Small intestine (tissue), 7 donors: ENCODE measurements around the gene IL2RA. TPM values are rescaled to one million over a fixed set of nuclear protein-coding genes. Genes with fewer than 3 reads are reported as not detected.
A peak's percentile ranks its signal among the peaks of the same experiment; 100 is the strongest.

Experiments used
- DNase-seq, 2 donors: peaks; one replicate each; pipeline versions ENCODE4 v3.0.0 to v3.0.0-alpha.2; 2013
- FAIRE-seq: peaks from 2 replicates; lab custom pipeline; 2012; peaks lifted over from hg19 to GRCh38; lab: Jason Lieb, UNC
- H3K27ac ChIP-seq, 3 donors: one replicate each; pipeline ENCODE4 v1.5.1; 2013; ENCODE audit warnings: low read length in 2 of 3, mild to moderate bottlenecking in 2 of 3, control low read depth in 1 of 3, inconsistent platforms in 1 of 3, low read depth in 1 of 3, moderate library complexity in 1 of 3
- H3K27me3 ChIP-seq, 3 donors: one replicate each; pipeline ENCODE4 v1.6.1; 2013; ENCODE audit warnings: low read length in 3 of 3, inconsistent platforms in 1 of 3; ENCODE audit not compliant: control insufficient read depth in 3 of 3, insufficient read depth in 3 of 3
- H3K36me3 ChIP-seq, 3 donors: one replicate each; pipeline ENCODE4 v1.6.1; 2013; ENCODE audit warnings: low read length in 3 of 3, inconsistent platforms in 1 of 3, low read depth in 1 of 3, mild to moderate bottlenecking in 1 of 3, moderate library complexity in 1 of 3; ENCODE audit not compliant: control insufficient read depth in 3 of 3, insufficient read depth in 2 of 3
- H3K4me1 ChIP-seq, 3 donors: one replicate each; pipeline ENCODE4 v1.6.1; 2013; ENCODE audit warnings: low read length in 2 of 3, inconsistent platforms in 1 of 3, low read depth in 1 of 3, mild to moderate bottlenecking in 1 of 3, moderate library complexity in 1 of 3; ENCODE audit not compliant: control insufficient read depth in 3 of 3, insufficient read depth in 2 of 3
- H3K4me3 ChIP-seq, 3 donors: one replicate each; pipeline ENCODE4 v1.5.1; 2013; ENCODE audit warnings: low read length in 3 of 3, control low read depth in 1 of 3, inconsistent platforms in 1 of 3, low read depth in 1 of 3, mild to moderate bottlenecking in 1 of 3, moderate library complexity in 1 of 3
- H3K9me3 ChIP-seq, 2 donors: one replicate each; pipeline ENCODE4 v1.6.1; 2013; ENCODE audit warnings: low read depth in 1 of 2, low read length in 1 of 2; ENCODE audit not compliant: control insufficient read depth in 2 of 2, insufficient read depth in 1 of 2
- WGBS, 3 donors: extraction: QIAGEN DNeasy Blood & Tissue Kit; methylation state at CpG; one replicate each; pipeline ENCODE4 v1.1.7; 2013; 5-methylcytosine and 5-hydroxymethylcytosine counted together
- polyA plus RNA-seq, 4 donors: library from polyadenylated mRNA; stranded (reverse) in 3 of 4; unstranded in 1 of 4; fragments of 200-250 nt in 3 of 4; fragments of 120-200 nt in 1 of 4; gene quantifications; one replicate each; pipeline versions ENCODE4 v1.2.1 to v1.2.3, GENCODE V29; 2013
- donor health status: healthy with polysubstance abuse.
- donor health status: control.
- donor health status: control.
- donor health status: Bipolar disorder and iron deficiency.
- donor health status: healthy.

The IL2RA gene
- polyA plus RNA-seq, 4 donors: 0.43 to 2.1 (median 1.1) TPM; not detected in 1

DNA sequence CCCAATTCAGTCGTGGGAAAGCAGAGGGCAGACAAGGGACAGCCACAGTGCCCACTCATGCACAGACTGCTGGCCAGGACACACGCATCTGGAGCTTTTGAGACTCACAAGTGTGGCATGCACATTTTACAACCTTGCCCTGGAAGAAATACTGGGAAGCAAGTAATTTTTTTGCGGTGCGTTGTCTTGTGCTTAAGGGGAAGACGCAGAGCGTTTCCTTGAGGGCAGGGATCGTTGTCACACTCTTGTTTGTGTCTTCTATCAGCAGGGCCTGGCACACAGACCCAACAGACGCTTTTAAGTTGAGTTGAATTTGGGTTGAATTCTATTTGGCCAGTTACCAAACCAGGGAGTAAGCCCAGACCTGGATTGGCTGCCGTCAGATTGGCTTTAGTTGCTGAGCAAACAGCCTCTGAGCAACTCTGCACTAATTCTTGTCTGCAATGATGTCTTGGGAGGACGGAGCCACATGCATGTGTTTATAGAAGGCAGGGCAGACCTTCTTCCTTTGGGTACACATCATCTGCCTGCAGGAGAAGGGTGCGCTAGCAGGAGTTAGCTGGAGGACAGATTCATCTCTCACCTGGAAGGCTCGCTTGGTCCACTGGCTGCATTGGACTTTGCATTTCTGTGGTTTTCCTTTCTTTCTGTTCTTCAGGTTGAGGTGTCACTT is 38.4 kb downstream of the IL2RA start:
- no peak overlapping the region for H3K27ac ChIP-seq
- no peak for FAIRE-seq

DNA sequence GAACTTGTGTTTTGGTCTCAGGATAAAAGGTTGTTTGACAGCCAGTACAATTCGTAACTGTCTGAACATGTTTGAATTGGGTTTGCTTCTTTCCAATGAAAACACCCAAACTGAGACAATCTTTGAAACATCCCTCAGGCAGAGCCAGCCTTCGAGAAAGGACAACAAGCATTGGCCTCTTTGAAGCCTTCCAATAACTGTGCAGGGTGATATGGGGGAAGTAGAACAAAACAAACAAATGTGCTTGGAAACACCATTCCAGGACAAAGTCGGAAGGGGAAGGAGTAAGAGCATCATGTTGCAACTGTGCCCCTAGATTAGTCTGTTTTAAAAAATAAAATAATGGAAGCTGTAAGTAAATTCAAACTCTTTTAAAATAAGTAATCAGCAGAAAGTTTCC is 39.5 kb downstream of the IL2RA start:
- no peak for FAIRE-seq

More for the DNA sequence above, 38.4 kb downstream of the IL2RA start:
- no peak for DNase-seq
- H3K9me3 ChIP-seq: no peaks in the 10 kb centered on the region
- WGBS, 3 donors: 80 to 84% (median 82%) methylated on average over 12 of the region's 12 CpGs
- H3K27me3 ChIP-seq: peaks cover 0 to 5% (median 0%) of the 10 kb centered on the region in 3 donors
- H3K4me1 ChIP-seq: no peaks in the 10 kb centered on the region
- peaks cover 0 to 3% (median 0%) of the 10 kb centered on the region in 3 donors for H3K36me3 ChIP-seq
- H3K4me3 ChIP-seq: no peak overlapping the region

DNA sequence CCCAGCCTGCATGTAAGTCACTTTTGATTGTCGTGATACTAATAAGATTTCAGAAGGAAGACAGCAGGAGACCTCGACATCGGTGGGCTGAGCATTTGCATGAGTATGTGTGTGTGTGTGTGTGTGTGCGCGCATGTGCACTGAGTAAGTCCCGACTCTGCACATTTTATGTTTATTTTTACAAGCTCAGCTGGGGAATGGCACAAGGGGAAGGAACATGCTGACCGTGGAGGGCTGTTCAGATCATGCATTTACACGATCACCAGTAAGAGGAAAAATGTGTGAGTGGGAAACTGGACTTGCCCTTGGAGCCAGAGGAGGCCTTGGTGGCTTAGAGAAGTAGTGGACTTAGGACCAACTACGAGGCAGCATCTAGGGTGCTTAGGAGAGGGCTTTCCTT is 41.3 kb downstream of the IL2RA start:
- DNase-seq: no peak
- peaks cover 0 to 3% (median 0%) of the 10 kb centered on the region in 3 donors for H3K36me3 ChIP-seq

More for the DNA sequence above, 39.5 kb downstream of the IL2RA start:
- Histone ChIP-seq H3K36me3 (peaks cover 0 to 3% (median 0%) of the 10 kb centered on the region in 3 donors), H3K4me3 (no peak overlapping the region), H3K4me1 (peaks cover 3 to 5% (median 4%) of the 10 kb centered on the region in 3 donors), H3K9me3 (no peaks in the 10 kb centered on the region), H3K27me3 (peaks cover 0 to 5% (median 0%) of the 10 kb centered on the region in 3 donors), H3K27ac (peak overlapping the region in 1 of 3 donors; percentile 41)
- DNase-seq: no peak
- 61 to 78% (median 67%) methylated on average over 3 of the region's 3 CpGs for WGBS, 3 donors

DNA sequence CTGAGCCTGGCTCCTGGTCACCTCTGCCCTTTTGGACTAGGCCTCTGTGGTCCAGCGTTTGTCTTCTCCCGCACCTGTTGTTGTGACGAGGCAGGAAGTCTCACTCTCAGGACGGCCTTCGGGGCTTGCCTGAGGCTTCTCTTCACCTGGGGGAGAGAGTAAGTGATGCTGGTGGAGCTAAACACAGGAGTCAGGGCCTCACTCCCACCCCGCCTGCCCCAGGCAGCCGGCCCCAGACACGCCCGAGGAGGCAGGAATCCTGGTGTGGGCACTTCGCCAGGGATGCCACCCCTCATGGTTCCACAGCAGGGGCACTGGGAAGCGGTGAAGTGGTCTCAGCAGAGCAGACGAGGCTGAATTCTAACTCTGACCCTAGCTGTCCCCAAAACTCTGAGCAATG is 42.4 kb downstream of the IL2RA start:
- H3K36me3 ChIP-seq: peaks cover 0 to 3% (median 0%) of the 10 kb centered on the region in 3 donors
- 69 to 84% (median 83%) methylated on average over 12 of the region's 12 CpGs for WGBS, 3 donors
- H3K4me1 ChIP-seq: peaks cover 3 to 7% (median 6%) of the 10 kb centered on the region in 3 donors
- no peak for FAIRE-seq
- H3K4me3 ChIP-seq: no peak overlapping the region
- DNase-seq: no peak
- H3K9me3 ChIP-seq: no peaks in the 10 kb centered on the region
- peaks cover 0 to 5% (median 0%) of the 10 kb centered on the region in 3 donors for H3K27me3 ChIP-seq
- no peak overlapping the region for H3K27ac ChIP-seq

More for the DNA sequence above, 41.3 kb downstream of the IL2RA start:
- Histone ChIP-seq H3K27ac (no peak overlapping the region), H3K4me3 (no peak overlapping the region), H3K9me3 (no peaks in the 10 kb centered on the region), H3K27me3 (peaks cover 0 to 5% (median 0%) of the 10 kb centered on the region in 3 donors), H3K4me1 (peaks cover 3 to 7% (median 6%) of the 10 kb centered on the region in 3 donors)
- 84 to 92% (median 86%) methylated on average over 9 of the region's 9 CpGs for WGBS, 3 donors
- no peak for FAIRE-seq

DNA sequence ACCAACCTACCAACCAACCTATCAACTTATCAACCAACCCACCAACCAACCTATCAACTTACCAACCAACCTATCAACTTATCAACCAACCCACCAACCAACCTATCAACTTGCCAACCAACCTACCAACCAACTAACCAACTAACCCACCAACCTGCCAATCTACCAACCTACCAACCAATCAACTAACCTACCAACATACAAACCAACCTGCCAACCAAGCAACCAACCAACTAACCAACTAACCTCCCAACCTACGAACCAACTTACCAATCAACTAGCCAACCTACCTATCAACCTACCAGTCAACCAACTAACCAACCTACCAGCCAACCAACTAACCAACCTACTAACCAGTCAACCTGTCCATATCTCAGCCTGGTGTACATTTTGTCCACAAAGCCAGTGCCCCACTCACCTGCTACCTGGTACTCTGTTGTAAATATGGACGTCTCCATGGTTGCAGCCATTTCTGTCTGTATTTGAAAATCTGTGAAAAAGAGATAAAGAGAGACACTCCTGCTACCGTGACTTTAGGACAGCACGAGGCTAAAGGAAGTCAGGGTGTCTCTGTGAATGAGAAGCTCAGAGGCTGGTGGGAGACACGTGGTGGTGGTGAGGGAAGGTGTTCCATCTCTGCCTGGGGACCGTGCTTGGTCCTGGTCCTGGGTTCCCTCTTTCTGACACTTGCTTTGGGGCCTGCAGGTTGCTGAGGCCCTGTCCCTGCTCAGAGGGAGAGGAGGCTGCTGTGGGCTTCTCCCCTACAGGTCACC is 43.0 kb downstream of the IL2RA start:
- 85 to 95% (median 92%) methylated on average over 6 of the region's 6 CpGs for WGBS, 3 donors
- FAIRE-seq: no peak
- Histone ChIP-seq H3K27me3 (peaks cover 0 to 5% (median 0%) of the 10 kb centered on the region in 3 donors), H3K36me3 (peaks cover 0 to 3% (median 0%) of the 10 kb centered on the region in 3 donors), H3K4me3 (no peak overlapping the region), H3K27ac (peak overlapping the region in 2 of 3 donors; percentile 8 to 78), H3K4me1 (peaks cover 3 to 7% (median 6%) of the 10 kb centered on the region in 3 donors), H3K9me3 (no peaks in the 10 kb centered on the region)
- no peak for DNase-seq

DNA sequence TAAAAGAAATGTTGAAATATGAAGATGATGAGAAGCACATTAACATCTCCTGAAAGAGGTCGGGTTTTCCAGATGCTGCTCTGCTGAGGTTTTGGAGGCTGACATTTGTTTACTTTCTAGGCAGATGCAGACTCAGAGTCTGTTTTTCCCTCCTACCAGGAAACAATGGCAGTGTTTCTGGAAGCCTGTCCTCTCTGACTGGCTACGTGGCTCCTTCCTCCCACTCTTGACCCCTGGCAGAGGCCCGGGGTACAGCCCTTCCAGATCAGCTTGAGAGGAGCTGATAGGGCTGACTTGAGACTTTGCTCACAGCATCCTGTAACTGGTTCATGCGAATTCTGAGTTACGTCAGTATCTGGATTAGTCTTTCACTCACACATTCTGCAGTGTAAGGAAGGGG is 43.7 kb downstream of the IL2RA start:
- FAIRE-seq (no peak), DNase-seq (peak; percentile 6 to 20)
- WGBS, 3 donors: 42 to 51% (median 44%) methylated on average over 5 of the region's 5 CpGs
- H3K9me3 ChIP-seq: no peaks in the 10 kb centered on the region
- peaks cover 0 to 5% (median 0%) of the 10 kb centered on the region in 3 donors for H3K27me3 ChIP-seq
- peaks cover 3 to 7% (median 6%) of the 10 kb centered on the region in 3 donors for H3K4me1 ChIP-seq
- no peak overlapping the region for H3K4me3 ChIP-seq
- peaks cover 0 to 3% (median 0%) of the 10 kb centered on the region in 3 donors for H3K36me3 ChIP-seq
- peak overlapping the region in 2 of 3 donors; percentile 78 to 79 for H3K27ac ChIP-seq

DNA sequence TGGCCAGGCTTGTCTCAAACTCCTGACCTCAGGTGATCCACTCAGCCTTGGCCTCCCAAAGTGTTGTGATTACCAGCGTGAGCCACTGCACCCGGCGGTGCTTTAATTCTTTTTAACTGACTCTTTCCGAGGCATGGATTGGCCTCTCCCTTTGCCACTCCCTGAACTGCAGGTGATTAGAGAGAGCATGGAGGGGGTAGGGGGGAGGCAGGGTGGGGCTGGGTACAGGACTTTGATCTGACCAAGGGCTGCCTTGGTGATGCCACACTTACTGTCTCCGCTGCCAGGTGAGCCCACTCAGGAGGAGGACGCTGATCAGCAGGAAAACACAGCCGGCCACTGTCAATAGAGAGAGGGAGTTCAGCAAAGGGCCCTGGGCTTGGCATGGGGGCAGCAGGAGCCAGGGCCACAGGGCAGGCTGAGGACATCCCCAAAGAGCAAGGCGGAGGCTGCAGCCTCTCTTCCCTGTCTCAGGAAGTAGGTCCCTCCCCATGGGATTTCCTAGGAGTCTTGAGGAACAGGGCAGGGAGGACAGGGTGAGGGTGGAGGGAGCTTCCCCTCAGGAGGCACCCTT is 44.3 kb downstream of the IL2RA start:
- WGBS, 3 donors: 26 to 70% (median 45%) methylated on average over 8 of the region's 8 CpGs
- peak overlapping the region in 2 of 3 donors; percentile 78 to 79 for H3K27ac ChIP-seq
- peaks cover 0 to under 1% (median 0%) of the 10 kb centered on the region in 3 donors for H3K36me3 ChIP-seq
- no peaks in the 10 kb centered on the region for H3K9me3 ChIP-seq
- peaks cover 3 to 7% (median 6%) of the 10 kb centered on the region in 3 donors for H3K4me1 ChIP-seq
- FAIRE-seq: no peak
- peak; percentile 11 to 68 for DNase-seq
- H3K4me3 ChIP-seq: no peak overlapping the region
- H3K27me3 ChIP-seq: peaks cover 0 to 5% (median 0%) of the 10 kb centered on the region in 3 donors

DNA sequence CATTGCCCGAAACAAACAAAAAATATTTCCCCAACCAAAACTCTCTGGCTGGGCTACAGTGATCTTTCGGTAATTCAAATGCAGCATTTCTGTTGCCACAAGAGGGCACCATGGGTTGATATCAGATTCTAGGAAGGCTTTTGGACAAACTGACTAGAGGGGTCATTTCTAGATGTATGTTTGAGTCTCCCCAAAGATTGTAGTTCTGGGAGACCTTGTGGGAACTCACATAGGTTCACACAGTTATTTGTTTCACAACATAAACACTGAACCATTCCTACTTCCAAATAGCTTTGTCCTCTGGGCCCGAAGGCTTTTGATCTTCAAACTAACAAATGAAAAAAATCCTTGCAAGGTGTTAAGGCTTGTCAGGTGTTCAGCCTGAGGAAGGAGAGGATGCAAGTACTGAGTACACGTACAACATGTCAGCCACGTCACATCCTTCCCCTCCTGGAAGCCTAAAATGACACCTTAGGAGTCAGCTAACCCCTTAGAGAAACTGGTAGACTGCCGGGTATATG is 47.9 kb downstream of the IL2RA start:
- DNase-seq (peak; percentile 46 to 63), FAIRE-seq (no peak)
- no peaks in the 10 kb centered on the region for H3K27me3 ChIP-seq
- no peak overlapping the region for H3K4me3 ChIP-seq
- peak overlapping the region in 1 of 3 donors; percentile 5 for H3K27ac ChIP-seq
- H3K9me3 ChIP-seq: no peaks in the 10 kb centered on the region
- peaks cover 3 to 7% (median 6%) of the 10 kb centered on the region in 3 donors for H3K4me1 ChIP-seq
- no peaks in the 10 kb centered on the region for H3K36me3 ChIP-seq
- 31 to 45% (median 40%) methylated on average over 6 of the region's 6 CpGs for WGBS, 3 donors
